B cell (primary cell): ENCODE data around the gene ORC2. TPM values are rescaled to one million over a fixed set of nuclear protein-coding genes. Genes with fewer than 3 reads are reported as not detected.

Experiments used
- ATAC-seq: fragments of 200-7000 bp; cut with Tn5 transposase; one replicate; pipeline ENCODE4 v1.10.0; 2021; ENCODE audit warnings: low read depth, mild to moderate bottlenecking, moderate number of reproducible peaks, moderate library complexity
- CTCF ChIA-PET: fragments of 350-600 bp; sonication (Branson Sonifier 250); formaldehyde crosslinking; loops from one replicate; lab custom pipeline; 2021; ENCODE audit warnings: antibody characterized with exemption, inconsistent platforms; lab: Charles Lee
- POLR2A ChIA-PET: fragments of 350-600 bp; sonication (Branson Sonifier 250); formaldehyde crosslinking; loops from one replicate; lab custom pipeline; 2021; ENCODE audit warnings: antibody characterized with exemption; lab: Charles Lee
- DNase-seq: peaks from one replicate; pipeline ENCODE4 v3.0.0; 2013
- H2AFZ ChIP-seq: 2 replicates; pipeline ENCODE4 v1.6.1; 2012; ENCODE audit warnings: mild to moderate bottlenecking, low read depth, low read length; ENCODE audit not compliant: insufficient read depth, poor library complexity, severe bottlenecking
- H3K27ac ChIP-seq, 2 donors: 1 replicate in 1 of 2; 2 replicates in 1 of 2; pipeline ENCODE4 v1.5.1; 2012 to 2013; ENCODE audit warnings: low read length in 2 of 2, mild to moderate bottlenecking in 2 of 2, moderate library complexity in 1 of 2
- H3K27me3 ChIP-seq, 4 experiments: fragments of 200-600 bp in 1 of 4; sonication (generic) in 1 of 4; replicated peaks in 1 of 4; 1 replicate in 2 of 4; 2 replicates in 2 of 4; pipeline versions ENCODE4 v1.6.1 to v1.7.0; 2013 to 2016; ENCODE audit warnings: low read length in 3 of 4, mild to moderate bottlenecking in 2 of 4, mixed read lengths in 1 of 4, moderate library complexity in 1 of 4; ENCODE audit not compliant: insufficient read depth in 4 of 4, control insufficient read depth in 3 of 4; ENCODE audit errors: control extremely low read depth in 1 of 4
- H3K36me3 ChIP-seq, 2 experiments: replicated peaks in 1 of 2; 1 replicate in 1 of 2; 2 replicates in 1 of 2; pipeline versions ENCODE4 v1.6.1 to v1.7.1; 2013; ENCODE audit warnings: low read length in 1 of 2; ENCODE audit not compliant: insufficient read depth in 2 of 2, control insufficient read depth in 1 of 2; ENCODE audit errors: control extremely low read depth in 1 of 2, extremely low read depth in 1 of 2
- H3K4me1 ChIP-seq, 2 donors: fragments of 200-600 bp in 1 of 2; sonication (generic) in 1 of 2; 1 replicate in 1 of 2; 2 replicates in 1 of 2; pipeline versions ENCODE4 v1.5.1 to v1.6.1; 2013 to 2017; ENCODE audit warnings: low read length in 2 of 2; ENCODE audit not compliant: control insufficient read depth in 2 of 2, insufficient read depth in 2 of 2
- H3K4me2 ChIP-seq: replicated peaks from 2 replicates; pipeline ENCODE3; 2012; ENCODE audit warnings: mild to moderate bottlenecking, low read depth, low read length; ENCODE audit not compliant: poor library complexity, severe bottlenecking
- H3K4me3 ChIP-seq, 5 experiments: fragments of 200-600 bp in 1 of 5; sonication (generic) in 1 of 5; 1 replicate in 3 of 5; 2 replicates in 2 of 5; pipeline versions ENCODE4 v1.5.1 to v1.7.0; 2011 to 2016; ENCODE audit warnings: low read length in 4 of 5, mild to moderate bottlenecking in 4 of 5, low read depth in 2 of 5, control low read depth in 1 of 5, moderate library complexity in 1 of 5; ENCODE audit not compliant: insufficient read depth in 1 of 5; ENCODE audit errors: control extremely low read depth in 1 of 5, extremely low read depth in 1 of 5
- H3K79me2 ChIP-seq: fragments of 200-600 bp; sonication (generic); one replicate; pipeline ENCODE4 v1.6.0; 2016; ENCODE audit warnings: low read length; ENCODE audit not compliant: control insufficient read depth, insufficient read depth
- H3K9ac ChIP-seq: fragments of 200-600 bp; sonication (generic); 2 replicates; pipeline ENCODE4 v1.6.1; 2017; ENCODE audit warnings: mild to moderate bottlenecking, low read length, moderate library complexity
- H3K9me3 ChIP-seq, 3 donors: one replicate each; pipeline versions ENCODE4 v1.6.1 to v1.7.1; 2013; ENCODE audit warnings: low read length in 2 of 3; ENCODE audit not compliant: control insufficient read depth in 2 of 3, insufficient read depth in 1 of 3; ENCODE audit errors: control extremely low read depth in 1 of 3
- H4K20me1 ChIP-seq: 2 replicates; pipeline ENCODE4 v1.6.0; 2012; ENCODE audit warnings: mild to moderate bottlenecking, low read length; ENCODE audit not compliant: insufficient read depth, control insufficient read depth, poor library complexity, severe bottlenecking
- H3K27ac Mint-ChIP-seq: one replicate; pipeline ENCODE4 v1.8.0; 2021; ENCODE audit warnings: mixed read lengths
- H3K27me3 Mint-ChIP-seq: one replicate; pipeline ENCODE4 v1.8.0; 2021; ENCODE audit warnings: mixed read lengths
- H3K4me1 Mint-ChIP-seq: one replicate; pipeline ENCODE4 v1.8.0; 2021; ENCODE audit warnings: mixed read lengths
- H3K4me3 Mint-ChIP-seq: one replicate; pipeline ENCODE4 v1.8.0; 2021; ENCODE audit warnings: mixed read lengths
- H3K9me3 Mint-ChIP-seq: one replicate; pipeline ENCODE4 v1.8.0; 2022; ENCODE audit warnings: mixed read lengths; ENCODE audit not compliant: insufficient read depth
- EZH2 ChIP-seq: IDR thresholded peaks from 2 replicates; pipeline ENCODE4 v1.6.1; 2012; ENCODE audit warnings: borderline replicate concordance, low read depth, mild to moderate bottlenecking, moderate library complexity, low read length; ENCODE audit not compliant: insufficient read depth, poor library complexity, severe bottlenecking
- WGBS: methylation state at CpG from one replicate; pipeline ENCODE4 v1.1.5; 2013; ENCODE audit warnings: missing lambda C conversion rate; ENCODE audit not compliant: insufficient coverage; 5-methylcytosine and 5-hydroxymethylcytosine counted together
- intact Hi-C: fragments of 100-400 bp; cut with micrococcal nuclease; formaldehyde crosslinking; loops from one replicate; pipeline ENCODE4 v1.10.0; 2022
- polyA plus RNA-seq: library from polyadenylated mRNA; depleted of rRNA; stranded (reverse); fragments of >200 nt; gene quantifications from 2 replicates; pipeline ENCODE4 v1.2.3, GENCODE V29; 2012
- total RNA-seq, 2 donors: library from RNA; stranded (reverse); fragments of 120-200 nt in 1 of 2; gene quantifications; 1 replicate in 1 of 2; 2 replicates in 1 of 2; pipeline versions ENCODE4 v1.2.3 to v1.2.4, GENCODE V29; 2013 to 2022
- TF ChIP-seq, protein P1 (sequence below): fragments of 200-600 bp; IDR thresholded peaks from one replicate; pipeline ENCODE4 v1.8.0; 2022; ENCODE audit warnings: antibody characterized with exemption, mild to moderate bottlenecking

ORC2 gene
- total and polyA plus RNA-seq, 2 donors (not counting 1 experiment from before 2014, with no cell fraction given): 6.4 to 50.6 TPM

DNA sequence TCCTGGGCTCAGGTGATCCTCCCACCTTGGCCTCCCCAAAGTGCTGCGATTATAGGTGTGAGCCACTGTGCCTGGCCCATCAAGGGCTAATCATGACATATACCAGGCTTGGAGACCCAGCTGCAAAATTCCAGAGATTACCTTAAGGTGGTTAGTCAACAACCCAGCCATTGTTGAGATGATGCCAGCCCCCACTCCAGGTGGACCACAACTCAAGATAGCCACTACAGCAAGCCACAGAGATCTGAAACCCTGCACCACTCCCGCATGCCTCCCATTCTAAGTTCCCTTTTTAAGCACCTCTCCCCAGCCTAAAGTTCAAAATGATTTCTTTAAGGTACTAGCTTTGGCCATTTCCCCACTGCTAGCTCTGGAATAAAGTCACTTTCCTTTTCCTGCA is 94.4 kb downstream of the ORC2 start:
- 72% methylated on average over 2 of the region's 2 CpGs for WGBS
- Histone ChIP-seq H3K4me2 (no peak overlapping the region), H3K9ac (no peak overlapping the region), H4K20me1 (no peaks in the 10 kb centered on the region), H3K4me3 (no peak overlapping the region), H3K27me3 (no peaks in the 10 kb centered on the region), H3K36me3 (peaks cover 6 to 22% of the 10 kb centered on the region in 2 experiments), H3K27ac (no peak overlapping the region), H2AFZ (no peak overlapping the region), H3K4me1 (peaks cover 4 to 11% of the 10 kb centered on the region in 2 donors), H3K79me2 (peaks cover 17% of the 10 kb centered on the region), H3K9me3 (no peaks in the 10 kb centered on the region)
- Mint-ChIP-seq H3K9me3 (no peaks in the 10 kb centered on the region), H3K27ac (no peak overlapping the region), H3K4me1 (peaks cover 13% of the 10 kb centered on the region), H3K27me3 (no peaks in the 10 kb centered on the region), H3K4me3 (no peak overlapping the region)
- no peak for TF ChIP-seq EZH2
- ChIA-PET POLR2A (interaction anchor here (0.7 to 1.3 kb wide), 2 partner anchors 11 to 156 kb away, joined by 3 read pairs; no protein-coding TSS in a partner anchor), CTCF (no interaction called here)
- ATAC-seq: no peak
- intact Hi-C loops: loop anchor here (10.0 kb wide), 2 partner anchors 344 to 1396 kb away; partner anchors contain the start of genes NOP58 and SGO2
- DNase-seq: no peak

DNA sequence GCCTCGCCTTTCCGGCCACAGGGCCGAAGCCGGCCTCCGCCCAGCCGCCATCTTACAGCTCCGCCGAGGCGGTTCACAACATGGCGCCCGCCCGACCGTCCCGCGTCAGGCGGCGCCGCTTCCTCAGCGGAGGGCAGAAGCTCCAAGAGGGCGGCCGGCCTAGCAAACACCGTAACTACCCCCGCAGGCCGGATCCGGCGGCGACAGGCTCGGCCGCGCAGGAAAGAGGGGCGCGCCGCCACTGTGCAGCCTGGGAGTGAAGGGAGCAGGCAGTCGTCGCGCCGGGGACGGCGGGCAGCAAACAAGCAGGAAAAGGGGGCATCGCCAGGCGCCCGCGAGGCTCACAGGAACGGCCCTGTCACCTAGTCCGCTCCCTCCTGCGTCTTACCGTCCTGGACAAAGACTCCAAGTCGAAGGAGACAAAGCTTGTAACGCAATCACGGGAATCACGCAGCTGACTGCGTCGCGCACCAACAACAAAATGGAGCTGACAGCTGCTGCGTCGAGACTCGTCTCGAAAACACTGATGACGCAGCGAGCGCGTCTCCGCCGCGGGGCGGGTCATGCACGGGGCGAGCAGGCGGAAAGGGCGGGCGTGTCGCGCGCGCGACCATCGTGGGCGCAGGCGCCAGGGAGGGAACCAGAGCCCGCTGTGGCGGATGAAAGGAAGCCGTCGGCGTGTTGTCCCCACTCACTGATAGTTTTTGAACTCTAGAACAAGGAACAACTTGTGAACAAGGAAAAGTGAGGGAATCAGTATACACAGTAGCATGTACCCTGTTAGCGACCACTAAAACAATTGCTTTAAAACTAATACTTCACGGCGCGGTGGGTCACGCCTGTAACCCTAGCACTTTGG is 99.1 kb downstream of the ORC2 start, which contains the start of gene CLK1:
Gene CLK1, minus strand, starts transcription at position 483 of the 859 bp plus-strand sequence. CDS start 2,796 bp downstream, outside the sequence.
- peak; percentile 97 for DNase-seq
- peaks cover 39% of the 10 kb centered on the region for H4K20me1 ChIP-seq
- peak; percentile 85 for ATAC-seq
- intact Hi-C loops: loop anchor here (1.0 to 10.0 kb wide), 8 partner anchors 25 to 1400 kb away; partner anchors contain the start of genes ALS2, BZW1, NIF3L1 and NOP58
- Mint-ChIP-seq H3K4me1 (peaks cover 41% of the 10 kb centered on the region), H3K27me3 (no peaks in the 10 kb centered on the region), H3K4me3 (peak within 1 kb of the TSS; percentile 93), H3K9me3 (no peaks in the 10 kb centered on the region), H3K27ac (peak within 1 kb of the TSS; percentile 100)
- peaks cover 27 to 31% of the 10 kb centered on the region in 2 donors for H3K4me1 ChIP-seq
- TF ChIP-seq, protein P1, sequence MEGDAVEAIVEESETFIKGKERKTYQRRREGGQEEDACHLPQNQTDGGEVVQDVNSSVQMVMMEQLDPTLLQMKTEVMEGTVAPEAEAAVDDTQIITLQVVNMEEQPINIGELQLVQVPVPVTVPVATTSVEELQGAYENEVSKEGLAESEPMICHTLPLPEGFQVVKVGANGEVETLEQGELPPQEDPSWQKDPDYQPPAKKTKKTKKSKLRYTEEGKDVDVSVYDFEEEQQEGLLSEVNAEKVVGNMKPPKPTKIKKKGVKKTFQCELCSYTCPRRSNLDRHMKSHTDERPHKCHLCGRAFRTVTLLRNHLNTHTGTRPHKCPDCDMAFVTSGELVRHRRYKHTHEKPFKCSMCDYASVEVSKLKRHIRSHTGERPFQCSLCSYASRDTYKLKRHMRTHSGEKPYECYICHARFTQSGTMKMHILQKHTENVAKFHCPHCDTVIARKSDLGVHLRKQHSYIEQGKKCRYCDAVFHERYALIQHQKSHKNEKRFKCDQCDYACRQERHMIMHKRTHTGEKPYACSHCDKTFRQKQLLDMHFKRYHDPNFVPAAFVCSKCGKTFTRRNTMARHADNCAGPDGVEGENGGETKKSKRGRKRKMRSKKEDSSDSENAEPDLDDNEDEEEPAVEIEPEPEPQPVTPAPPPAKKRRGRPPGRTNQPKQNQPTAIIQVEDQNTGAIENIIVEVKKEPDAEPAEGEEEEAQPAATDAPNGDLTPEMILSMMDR: no peak
- TF ChIP-seq EZH2: no peak
- peak within 1 kb of the TSS; percentile 77 for H3K4me2 ChIP-seq
- H3K9me3 ChIP-seq: no peaks in the 10 kb centered on the region
- H3K27ac ChIP-seq: peak within 1 kb of the TSS; percentile 98 to 99
- no peaks in the 10 kb centered on the region for H3K27me3 ChIP-seq
- peak within 1 kb of the TSS; percentile 85 to 100 (median 97) for H3K4me3 ChIP-seq
- WGBS: 3% methylated on average over 89 of the region's 89 CpGs
- ChIA-PET CTCF (interaction anchor here (0.6 to 2.2 kb wide), 11 partner anchors 25 to 1520 kb away, joined by 3 to 13 read pairs (median 5); partner anchors contain the start of genes CFLAR, NIF3L1, ORC2 and PPIL3), POLR2A (interaction anchor here (0.6 to 2.8 kb wide), 24 partner anchors 9 to 1802 kb away, joined by 3 to 54 read pairs (median 4); partner anchors contain the start of genes ALS2, BZW1, CASP8 and CFLAR)
- H2AFZ ChIP-seq: peak within 1 kb of the TSS; percentile 86
- peaks cover 59% of the 10 kb centered on the region for H3K79me2 ChIP-seq
- peaks cover 3 to 26% of the 10 kb centered on the region in 2 experiments for H3K36me3 ChIP-seq
- H3K9ac ChIP-seq: peak within 1 kb of the TSS; percentile 100
